Renal pelvis (tissue), 4 donors: Measurements from ENCODE around the gene BMPR1A. TPM values are rescaled to one million over a fixed set of nuclear protein-coding genes. Genes with fewer than 3 reads are reported as not detected.

Experiments used
- DNase-seq: peaks from one replicate; pipeline ENCODE4 v3.0.0-alpha.2; 2013
- polyA plus RNA-seq, 3 donors: library from polyadenylated mRNA; unstranded; fragments of 120-200 nt; gene quantifications; one replicate each; pipeline ENCODE4 v1.2.1, GENCODE V29; 2013; ENCODE audit not compliant: insufficient read length in 3 of 3

BMPR1A gene
- polyA plus RNA-seq, 3 donors, result 65.2 to 70.1 (median 67.1) TPM

GRCh38 chr10:86757113-86757972 is 924 bp downstream of the BMPR1A start:
- DNase-seq, result peak; percentile 79

- DNase-seq, result no peak
Measured at GRCh38 chr10:86758189-86759072, 2.0 kb downstream of the BMPR1A start.

GRCh38 chr10:86759073-86759672 is 2.8 kb downstream of the BMPR1A start:
- DNase-seq, result no peak

- DNase-seq, result no peak
Measured at GRCh38 chr10:86763404-86763803, 7.0 kb downstream of the BMPR1A start.

- DNase-seq, result no peak
Measured at GRCh38 chr10:86765548-86765947, 9.1 kb downstream of the BMPR1A start.

- no peak for DNase-seq
Measured at GRCh38 chr10:86768412-86769062, 12.1 kb downstream of the BMPR1A start.

GRCh38 chr10:86769991-86770390 is 13.6 kb downstream of the BMPR1A start:
- no peak for DNase-seq

- no peak for DNase-seq
Measured at GRCh38 chr10:86770412-86770960, 14.1 kb downstream of the BMPR1A start.

- DNase-seq, result peak; percentile 61
Measured at GRCh38 chr10:86773498-86773897, 17.1 kb downstream of the BMPR1A start.

GRCh38 chr10:86775056-86775869 is 18.8 kb downstream of the BMPR1A start:
- no peak for DNase-seq

- DNase-seq, result no peak
Measured at GRCh38 chr10:86775870-86776180, 19.4 kb downstream of the BMPR1A start.

GRCh38 chr10:86779220-86780017 is 23.0 kb downstream of the BMPR1A start:
- DNase-seq, result no peak

- no peak for DNase-seq
Measured at GRCh38 chr10:86782701-86783418, 26.4 kb downstream of the BMPR1A start.

- DNase-seq, result no peak
Measured at GRCh38 chr10:86785037-86785436, 28.6 kb downstream of the BMPR1A start.

- no peak for DNase-seq
Measured at GRCh38 chr10:86785968-86786367, 29.5 kb downstream of the BMPR1A start.

GRCh38 chr10:86786368-86786767 is 29.9 kb downstream of the BMPR1A start:
- DNase-seq, result peak; percentile 15

- DNase-seq, result no peak
Measured at GRCh38 chr10:86790394-86790793, 34.0 kb downstream of the BMPR1A start.

- no peak for DNase-seq
Measured at GRCh38 chr10:86792461-86793167, 36.2 kb downstream of the BMPR1A start.

- no peak for DNase-seq
Measured at GRCh38 chr10:86793696-86794095, 37.3 kb downstream of the BMPR1A start.
